GM19099 (cell line): ENCODE results near the gene RPRD1A.

Experiments used
- POLR2A ChIP-seq: IDR thresholded peaks from 3 replicates; pipeline ENCODE4 v1.6.1; 2011; ENCODE audit warnings: low read depth; ENCODE audit not compliant: insufficient read length; ENCODE audit errors: extremely low read depth

Gene RPRD1A

GRCh38 chr18:35953688-35954087 lies 113.7 kb downstream of the RPRD1A start:
- TF ChIP-seq POLR2A: no peak

- TF ChIP-seq POLR2A: no peak
Measured at GRCh38 chr18:35950628-35950982, 116.8 kb downstream of the RPRD1A start.

DNA sequence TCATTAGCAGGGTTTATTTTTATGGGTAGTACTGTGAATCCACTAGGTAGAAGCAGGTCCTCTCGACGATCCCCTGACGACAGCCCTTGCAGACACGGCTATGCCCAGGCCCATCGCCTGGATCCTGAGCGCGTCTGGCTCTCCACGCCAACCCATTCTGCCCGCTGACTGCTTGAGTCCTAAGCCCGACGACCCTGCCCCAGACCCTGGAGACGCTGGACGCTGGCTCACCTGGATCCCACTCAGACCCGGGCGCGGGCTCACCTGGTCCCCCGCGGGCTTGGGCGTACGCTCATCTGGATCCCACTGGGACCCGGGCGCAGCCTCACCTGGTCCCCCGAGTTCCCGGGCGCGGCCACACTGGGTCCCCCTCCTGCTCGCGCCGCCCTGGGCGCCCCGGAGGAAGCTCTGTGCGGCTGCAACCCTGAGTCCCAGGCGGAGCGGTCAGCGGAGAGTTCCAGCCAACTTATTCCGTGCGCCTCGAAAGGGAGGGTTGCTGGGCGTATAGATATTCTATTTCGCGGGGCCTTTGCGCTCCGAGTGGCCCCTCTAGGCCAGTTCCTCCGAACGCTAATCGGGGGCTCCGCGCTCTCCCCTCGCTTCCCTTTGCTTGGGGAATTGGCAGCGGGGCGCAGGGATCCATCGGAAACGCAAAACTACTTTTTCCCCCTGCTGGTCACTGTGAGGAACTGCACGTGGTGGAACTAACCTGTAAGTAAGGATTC lies 117.3 kb downstream of the RPRD1A start:
- no peak for TF ChIP-seq POLR2A

GRCh38 chr18:35949090-35949489 lies 118.3 kb downstream of the RPRD1A start:
- TF ChIP-seq POLR2A: no peak

GRCh38 chr18:35948080-35948479 lies 119.3 kb downstream of the RPRD1A start:
- no peak for TF ChIP-seq POLR2A

DNA sequence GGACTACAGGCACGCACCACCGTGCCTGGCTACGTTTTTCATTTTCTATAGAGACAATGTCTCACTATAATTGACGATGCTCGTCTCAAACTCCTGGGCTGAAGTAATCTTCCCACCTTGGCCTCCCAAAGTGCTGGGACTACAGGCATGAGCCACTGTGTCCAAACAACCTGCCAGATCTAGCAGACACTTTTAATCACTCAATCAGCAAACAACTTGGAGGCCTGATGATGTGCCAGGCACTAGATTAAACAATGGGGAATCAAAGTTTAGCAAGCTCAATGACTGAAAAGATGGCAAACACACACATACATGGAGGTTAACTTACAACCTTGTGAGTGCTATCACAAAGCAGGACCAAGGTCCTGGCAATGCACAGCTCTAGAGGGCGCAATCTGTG lies 124.7 kb downstream of the RPRD1A start:
- TF ChIP-seq POLR2A: no peak

DNA sequence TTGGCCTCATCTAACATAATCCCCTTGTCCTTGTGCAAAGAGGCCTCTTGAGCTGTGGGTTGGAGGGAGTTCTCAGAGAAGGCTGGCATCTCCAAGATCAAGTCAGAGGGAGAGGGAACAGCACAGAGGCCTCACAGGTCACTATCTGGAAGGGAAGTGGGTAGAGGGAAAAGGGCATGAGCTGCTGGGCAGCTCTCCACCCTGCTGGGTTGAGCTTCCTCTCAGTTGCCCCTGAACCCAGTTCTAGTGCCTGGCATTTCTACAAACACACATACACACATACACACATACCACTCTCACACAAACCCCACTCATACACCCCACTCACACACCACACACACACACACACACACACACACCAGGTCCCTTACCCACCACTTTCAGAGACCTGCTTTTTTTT lies 125.2 kb downstream of the RPRD1A start:
- TF ChIP-seq POLR2A: no peak

GRCh38 chr18:35941299-35941698 lies 126.1 kb downstream of the RPRD1A start:
- TF ChIP-seq POLR2A: no peak
